Panc1 (cell line): ENCODE results near the gene RPS6KB1. TPM values are rescaled to one million over a fixed set of nuclear protein-coding genes. Genes with fewer than 3 reads are reported as not detected.
A peak's percentile ranks its signal among the peaks of the same experiment; 100 is the strongest.

Experiments
- ATAC-seq: fragments of 200-7000 bp; cut with Tn5 transposase; 2 replicates; pipeline ENCODE4 v1.9.1; 2020; ENCODE audit warnings: mild to moderate bottlenecking, moderate library complexity
- BruUV-seq: library from RNA; stranded (reverse); fragments of 400-500 nt; replicated peaks from 2 replicates; lab custom pipeline; 2021; lab: Mats Ljungman, UMichigan
- CTCF ChIA-PET: fragments of 300-600 bp; sonication (Branson Sonifier 250); formaldehyde crosslinking; loops from one replicate; lab custom pipeline; 2022; ENCODE audit warnings: antibody characterized with exemption; lab: Charles Lee
- POLR2A ChIA-PET: fragments of 300-600 bp; sonication (Branson Sonifier 250); formaldehyde crosslinking; loops from one replicate; lab custom pipeline; 2022; ENCODE audit warnings: antibody characterized with exemption; lab: Charles Lee
- DNase-seq: peaks from one replicate; pipeline ENCODE4 v3.0.0-alpha.2; 2010; ENCODE audit warnings: low read depth, low spot score
- H3K27ac ChIP-seq: 2 replicates; pipeline ENCODE4 v1.5.1; 2011; ENCODE audit warnings: mild to moderate bottlenecking, low read length, inconsistent platforms
- H3K27me3 ChIP-seq: fragments of 200-500 bp; sonication (Bioruptor generic); 2 replicates; pipeline ENCODE4 v1.6.0; 2014; ENCODE audit warnings: low read length, inconsistent platforms; ENCODE audit not compliant: control insufficient read depth, insufficient read depth
- H3K36me3 ChIP-seq: fragments of 200-500 bp; sonication (Bioruptor generic); 2 replicates; pipeline ENCODE4 v1.5.1; 2014; ENCODE audit warnings: inconsistent platforms, mild to moderate bottlenecking, low read length, moderate library complexity; ENCODE audit not compliant: control insufficient read depth, insufficient read depth
- H3K4me1 ChIP-seq: 2 replicates; pipeline ENCODE4 v1.5.1; 2011; ENCODE audit warnings: inconsistent platforms, mild to moderate bottlenecking, low read length, moderate library complexity; ENCODE audit not compliant: control insufficient read depth, insufficient read depth
- H3K4me3 ChIP-seq, 2 experiments: 2 replicates each; pipeline ENCODE4 v1.5.1; 2011 to 2012; ENCODE audit warnings: low read depth in 2 of 2, low read length in 2 of 2, mild to moderate bottlenecking in 2 of 2, inconsistent platforms in 1 of 2, moderate library complexity in 1 of 2
- H3K9me3 ChIP-seq: fragments of 200-500 bp; sonication (Bioruptor generic); 2 replicates; pipeline ENCODE4 v1.5.1; 2014; ENCODE audit warnings: low read depth, mild to moderate bottlenecking, inconsistent platforms, low read length, moderate library complexity; ENCODE audit not compliant: control insufficient read depth, insufficient read depth
- CTCF ChIP-seq: fragments of 450-650 bp; IDR thresholded peaks from 2 replicates; pipeline ENCODE4 v1.5.1; 2017; ENCODE audit warnings: mild to moderate bottlenecking
- POLR2AphosphoS5 ChIP-seq: IDR thresholded peaks from 2 replicates; pipeline ENCODE4 v1.6.1; 2012; ENCODE audit warnings: mild to moderate bottlenecking, low read depth, low read length, moderate library complexity
- SIN3A ChIP-seq: IDR thresholded peaks from 2 replicates; pipeline ENCODE4 v1.6.1; 2012; ENCODE audit warnings: low read depth, mild to moderate bottlenecking, low read length, moderate library complexity, borderline replicate concordance; ENCODE audit not compliant: insufficient read depth
- TCF7L2 ChIP-seq: IDR thresholded peaks from 2 replicates; pipeline ENCODE4 v1.6.1; 2011; ENCODE audit warnings: mild to moderate bottlenecking, low read depth, low read length, inconsistent platforms
- in situ Hi-C: cut with HindIII; loops from 2 replicates; pipeline ENCODE4 v1.10.0; 2016; ENCODE audit warnings: low sequenced_read_pairs, low pct_unique_long_range_greater_than_20kb
- intact Hi-C: fragments of 100-400 bp; cut with micrococcal nuclease; formaldehyde crosslinking; loops from one replicate; pipeline ENCODE4 v1.10.0; 2022; ENCODE audit not compliant: unreplicated experiment
- total RNA-seq: library from RNA; stranded (reverse); gene quantifications from one replicate; pipeline ENCODE4 v1.2.1, GENCODE V29; 2021; ENCODE audit not compliant: unreplicated experiment
- TF ChIP-seq, protein P1 (sequence below), 2 experiments: IDR thresholded peaks; 2 replicates each; pipeline ENCODE4 v1.6.1; 2011 to 2012; ENCODE audit warnings: low read depth in 2 of 2, control low read depth in 1 of 2, low read length in 1 of 2, mild to moderate bottlenecking in 1 of 2, moderate library complexity in 1 of 2; ENCODE audit not compliant: insufficient read depth in 1 of 2

RPS6KB1 gene
- total RNA-seq, 1 experiment from 2014 or later, result 34.6 TPM

DNA sequence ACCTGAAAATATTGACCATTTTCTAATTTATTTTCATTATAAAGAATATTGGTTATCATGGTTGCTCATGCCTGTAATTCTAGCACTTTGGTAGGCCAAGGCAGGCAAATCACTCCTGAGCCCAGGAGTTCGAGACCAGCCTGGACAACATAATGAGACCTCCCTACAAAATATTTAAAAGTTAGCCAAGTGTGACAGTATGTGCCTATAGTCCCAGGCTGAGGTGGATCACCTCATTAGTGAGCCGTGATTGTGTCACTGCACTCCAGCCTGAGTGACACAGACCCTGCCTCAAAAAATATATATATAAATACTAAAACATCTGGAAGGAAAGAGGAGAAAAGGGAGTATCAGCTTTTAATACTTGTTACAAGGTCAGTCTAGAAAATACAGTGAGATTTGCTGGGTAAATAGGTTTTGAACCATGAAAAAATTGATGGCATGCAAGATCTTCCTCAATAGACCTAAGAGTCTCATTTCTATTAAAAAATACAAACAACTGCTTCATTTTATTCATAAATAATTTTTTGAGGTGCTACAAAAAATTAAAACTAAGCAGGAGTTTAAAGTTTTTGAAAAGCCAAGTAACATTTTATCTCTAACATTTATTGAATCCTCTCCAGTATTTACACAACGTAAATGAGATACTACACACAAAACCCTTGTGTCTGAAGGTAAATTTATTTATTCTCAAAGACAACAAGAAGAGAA lies 47.9 kb upstream of the RPS6KB1 start:
- Histone ChIP-seq H3K36me3 (peaks cover 13% of the 10 kb centered on the region), H3K27ac (peak overlapping the region; percentile 100), H3K4me3 (no peak overlapping the region), H3K27me3 (no peaks in the 10 kb centered on the region), H3K4me1 (peaks cover 53% of the 10 kb centered on the region), H3K9me3 (no peaks in the 10 kb centered on the region)
- ATAC-seq, result no peak
- BruUV-seq, result no TSS peak
- DNase-seq, result no peak
- POLR2A ChIA-PET, result interaction anchor here (0.7 to 2.4 kb wide), 8 partner anchors 8 to 138 kb away, joined by 3 to 9 read pairs (median 5); partner anchors contain the start of genes PTRH2, RPS6KB1 and TUBD1
- in situ Hi-C loops, result no loop called here
- intact Hi-C loops, result loop anchor here (1.0 to 5.0 kb wide), 3 partner anchors 8 to 143 kb away; no protein-coding TSS in a partner anchor
- TF ChIP-seq SIN3A (0 out of 2 replicates have a peak, but pooled peaks have one; percentile 92), TCF7L2 (no peak), CTCF (no peak), POLR2AphosphoS5 (peak; percentile 53)
- TF ChIP-seq, protein P1, sequence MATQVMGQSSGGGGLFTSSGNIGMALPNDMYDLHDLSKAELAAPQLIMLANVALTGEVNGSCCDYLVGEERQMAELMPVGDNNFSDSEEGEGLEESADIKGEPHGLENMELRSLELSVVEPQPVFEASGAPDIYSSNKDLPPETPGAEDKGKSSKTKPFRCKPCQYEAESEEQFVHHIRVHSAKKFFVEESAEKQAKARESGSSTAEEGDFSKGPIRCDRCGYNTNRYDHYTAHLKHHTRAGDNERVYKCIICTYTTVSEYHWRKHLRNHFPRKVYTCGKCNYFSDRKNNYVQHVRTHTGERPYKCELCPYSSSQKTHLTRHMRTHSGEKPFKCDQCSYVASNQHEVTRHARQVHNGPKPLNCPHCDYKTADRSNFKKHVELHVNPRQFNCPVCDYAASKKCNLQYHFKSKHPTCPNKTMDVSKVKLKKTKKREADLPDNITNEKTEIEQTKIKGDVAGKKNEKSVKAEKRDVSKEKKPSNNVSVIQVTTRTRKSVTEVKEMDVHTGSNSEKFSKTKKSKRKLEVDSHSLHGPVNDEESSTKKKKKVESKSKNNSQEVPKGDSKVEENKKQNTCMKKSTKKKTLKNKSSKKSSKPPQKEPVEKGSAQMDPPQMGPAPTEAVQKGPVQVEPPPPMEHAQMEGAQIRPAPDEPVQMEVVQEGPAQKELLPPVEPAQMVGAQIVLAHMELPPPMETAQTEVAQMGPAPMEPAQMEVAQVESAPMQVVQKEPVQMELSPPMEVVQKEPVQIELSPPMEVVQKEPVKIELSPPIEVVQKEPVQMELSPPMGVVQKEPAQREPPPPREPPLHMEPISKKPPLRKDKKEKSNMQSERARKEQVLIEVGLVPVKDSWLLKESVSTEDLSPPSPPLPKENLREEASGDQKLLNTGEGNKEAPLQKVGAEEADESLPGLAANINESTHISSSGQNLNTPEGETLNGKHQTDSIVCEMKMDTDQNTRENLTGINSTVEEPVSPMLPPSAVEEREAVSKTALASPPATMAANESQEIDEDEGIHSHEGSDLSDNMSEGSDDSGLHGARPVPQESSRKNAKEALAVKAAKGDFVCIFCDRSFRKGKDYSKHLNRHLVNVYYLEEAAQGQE (IDR thresholded peaks at IDR 0.05; ENCODE audit: insufficient read depth in 1 of 2, low read depth in 2 of 2, low read length in 1 of 2), result peak in 1 of 2 experiments; percentile 16; a peak in 2 of 4 replicates
- CTCF ChIA-PET, result no interaction called here

GRCh38 chr17:59845595-59846393 lies 47.1 kb upstream of the RPS6KB1 start:
- Histone ChIP-seq H3K36me3 (peaks cover 5% of the 10 kb centered on the region), H3K27ac (peak overlapping the region; percentile 100), H3K4me1 (peaks cover 54% of the 10 kb centered on the region), H3K4me3 (0 out of 4 replicates have a peak overlapping the region, but pooled peaks of 1 of the 2 experiments have one; percentile 3), H3K27me3 (no peaks in the 10 kb centered on the region), H3K9me3 (no peaks in the 10 kb centered on the region)
- in situ Hi-C loops (no loop called here), intact Hi-C loops (loop anchor here (1.0 to 5.0 kb wide), 3 partner anchors 8 to 143 kb away; no protein-coding TSS in a partner anchor)
- BruUV-seq, result TSS peak; percentile 62
- TF ChIP-seq, protein P1 (IDR thresholded peaks at IDR 0.05; ENCODE audit: insufficient read depth in 1 of 2, low read depth in 2 of 2, low read length in 1 of 2), result peak in 1 of 2 experiments; percentile 9; a peak in 2 of 4 replicates
- 0 out of 2 replicates have a peak, but pooled peaks have one; percentile 79 for TF ChIP-seq SIN3A
- TF ChIP-seq TCF7L2, result peak; percentile 75; the same call in 1 of the 2 replicates
- peak; percentile 93 for TF ChIP-seq POLR2AphosphoS5
- no peak for TF ChIP-seq CTCF
- ChIA-PET POLR2A (interaction anchor here (0.6 to 2.3 kb wide), 8 partner anchors 9 to 139 kb away, joined by 3 to 10 read pairs (median 6); partner anchors contain the start of gene PTRH2), CTCF (interaction anchor here (0.7 to 1.6 kb wide), 3 partner anchors 13 to 98 kb away, joined by 4 to 7 read pairs (median 5); no protein-coding TSS in a partner anchor)
- ATAC-seq (peak; percentile 22), DNase-seq (peak; percentile 88)
